Frontal cortex (tissue), 4 donors: Measurements from ENCODE around the gene SEZ6L. TPM values are rescaled to one million over a fixed set of nuclear protein-coding genes. Genes with fewer than 3 reads are reported as not detected.

Source experiments
- DNase-seq, 2 donors: peaks; one replicate each; pipeline ENCODE4 v3.0.0; 2012; ENCODE audit warnings: low spot score in 2 of 2
- FAIRE-seq: peaks from 2 replicates; lab custom pipeline; 2012; peaks lifted over from hg19 to GRCh38; lab: Jason Lieb, UNC
- total RNA-seq: library from RNA; depleted of rRNA; stranded (reverse); fragments of >200 nt; gene quantifications from one replicate; pipeline ENCODE4 v1.2.3, GENCODE V29; 2014
- donor health status: control.
- donor health status: control.
- donor health status: control.

Gene SEZ6L
- 51.8 TPM for total RNA-seq

DNA sequence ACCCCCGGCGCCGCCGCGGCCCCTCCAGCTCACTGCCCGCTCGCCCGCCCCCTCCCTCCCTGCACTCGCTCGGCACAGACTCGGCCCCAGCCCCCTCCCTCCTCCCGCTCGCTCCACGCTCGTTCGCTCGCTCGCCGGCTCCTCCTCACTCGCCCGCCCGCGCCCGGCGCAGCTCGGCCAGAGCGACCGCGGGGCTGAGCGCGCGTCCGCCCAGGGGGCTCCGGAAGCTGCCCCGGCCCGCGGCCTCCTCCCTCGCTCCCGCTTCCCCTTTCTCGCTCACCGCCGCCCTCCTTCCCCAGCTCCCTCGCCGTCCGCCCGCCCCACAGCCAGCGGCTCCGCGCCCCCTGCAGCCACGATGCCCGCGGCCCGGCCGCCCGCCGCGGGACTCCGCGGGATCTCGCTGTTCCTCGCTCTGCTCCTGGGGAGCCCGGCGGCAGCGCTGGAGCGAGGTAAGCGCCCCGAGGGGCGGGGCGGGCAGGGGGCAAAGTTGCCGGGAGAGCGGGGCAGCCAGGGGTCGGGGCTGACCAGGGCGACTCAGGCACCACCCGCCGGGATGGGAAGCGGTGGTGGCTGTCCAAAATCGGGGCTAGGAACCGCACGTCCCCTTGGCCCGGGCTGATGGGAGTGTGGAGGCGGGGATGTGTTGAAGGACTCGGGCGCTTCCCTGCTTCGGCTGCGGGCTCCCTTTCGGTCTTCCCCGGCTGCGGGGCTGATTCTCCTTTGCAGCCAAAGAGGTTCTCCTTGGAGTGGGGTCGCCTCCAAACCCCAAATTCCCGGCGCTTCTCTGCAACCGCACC is at the start of gene SEZ6L:
TSS of gene SEZ6L (plus strand) at position 148 of the 797 bp plus-strand sequence. CDS start at position 356, 208 bp downstream.
- FAIRE-seq (no peak), DNase-seq (peak; percentile 44 to 62)

- FAIRE-seq (no peak), DNase-seq (no peak)
Measured at GRCh38 chr22:26122920-26123468, 46.3 kb upstream of the SEZ6L start.

DNA sequence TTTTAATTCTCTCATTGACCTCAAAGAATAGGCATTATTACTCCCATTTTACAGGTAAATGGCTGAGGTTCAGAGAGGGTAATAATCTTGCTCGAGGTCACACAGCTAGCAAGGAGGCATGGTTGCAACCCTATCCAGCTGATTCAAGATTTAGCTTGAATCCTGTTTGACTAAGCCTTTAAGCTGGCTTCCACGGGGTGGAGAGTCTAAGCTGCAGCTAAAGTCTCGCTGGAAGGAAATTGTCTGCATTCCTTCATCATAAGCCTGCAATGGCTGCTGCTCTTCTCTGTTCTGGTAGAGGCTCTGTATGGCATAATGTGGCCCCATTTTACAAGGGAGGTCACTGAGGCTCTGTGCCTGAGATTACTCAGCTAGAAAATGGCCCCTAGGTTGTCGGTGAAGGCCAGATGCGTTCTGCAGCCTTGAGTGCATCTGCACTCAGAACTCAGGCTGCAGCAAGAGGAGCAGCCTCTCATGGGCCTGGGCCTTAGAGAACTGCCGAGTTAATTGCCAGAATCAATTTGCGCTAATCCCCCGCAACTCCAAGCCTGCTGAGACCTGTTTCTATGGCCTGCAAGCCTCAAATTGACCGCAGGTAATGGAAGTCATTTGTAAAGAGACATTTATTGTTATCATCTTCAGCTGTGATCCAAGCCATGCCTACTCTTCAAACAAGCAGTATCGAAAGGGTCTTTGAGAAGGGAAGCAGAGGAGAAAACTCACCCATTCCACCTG is 44.1 kb upstream of the SEZ6L start:
- no peak for DNase-seq
- no peak for FAIRE-seq

DNA sequence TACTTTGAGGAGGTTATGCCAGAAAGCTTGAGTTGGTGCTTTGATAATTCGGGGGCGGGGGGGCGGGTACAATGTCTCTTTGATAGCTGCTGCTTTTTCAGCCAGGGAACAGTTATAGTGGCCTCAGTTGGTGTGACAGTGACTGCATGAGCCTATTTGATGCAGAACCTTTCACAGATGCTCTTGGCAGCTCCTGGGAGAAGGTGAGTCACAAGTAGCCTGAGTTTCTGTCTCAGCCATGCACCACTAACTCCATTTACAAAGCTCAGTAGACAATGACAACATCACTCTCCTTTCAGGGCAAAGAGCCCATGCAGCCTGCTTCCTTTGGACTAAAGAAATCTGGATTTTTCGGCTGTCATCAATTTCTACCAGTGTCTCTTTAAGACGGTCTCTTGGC is 42.1 kb upstream of the SEZ6L start:
- no peak for DNase-seq
- FAIRE-seq = no peak

DNA sequence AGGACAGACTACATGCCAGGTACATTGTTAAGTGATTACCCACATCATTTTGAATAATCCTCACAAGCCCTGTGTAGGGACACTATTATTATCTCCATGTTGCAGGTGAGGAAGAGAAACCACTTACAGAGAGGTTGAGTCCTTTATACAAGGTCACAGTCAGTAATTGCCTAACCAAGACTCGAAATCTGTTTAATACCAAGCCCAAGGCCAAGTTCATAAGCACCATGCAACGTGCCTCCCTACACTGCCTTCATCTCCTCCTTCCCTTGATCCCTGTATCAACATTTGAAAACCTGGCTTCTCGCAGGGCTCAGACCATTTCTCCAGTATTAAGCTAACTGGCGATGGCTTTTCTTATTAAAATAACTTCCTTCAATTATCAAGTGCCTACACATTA is 41.7 kb upstream of the SEZ6L start:
- no peak for DNase-seq
- no peak for FAIRE-seq

DNA sequence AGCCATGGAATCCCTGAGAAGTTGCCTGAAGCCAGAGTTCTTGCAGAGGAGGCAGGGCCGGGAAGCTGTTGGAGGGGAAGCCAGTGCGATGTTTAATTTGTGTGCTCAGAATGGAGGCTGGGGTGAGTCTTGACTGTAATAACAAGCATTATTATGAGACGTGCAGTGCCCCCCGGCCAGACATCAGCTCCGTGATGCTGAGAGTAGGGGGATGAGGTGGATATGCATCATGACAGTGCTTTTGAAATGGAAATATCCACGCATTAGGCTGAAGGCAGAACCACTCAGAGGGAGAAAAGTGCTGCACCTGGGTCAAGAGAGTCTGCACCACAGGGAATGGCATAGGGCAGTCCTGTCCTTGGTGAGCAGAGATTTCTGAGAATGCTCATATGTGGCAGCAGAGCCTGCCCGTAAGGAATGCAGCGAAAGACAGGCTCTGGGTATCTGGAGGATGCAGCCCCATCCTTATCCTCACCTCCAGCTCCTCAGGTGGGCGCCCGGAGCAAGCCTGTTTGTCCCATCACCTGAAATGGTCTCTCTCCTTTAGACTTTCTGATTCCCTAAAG is 37.6 kb upstream of the SEZ6L start:
- DNase-seq = no peak
- FAIRE-seq = no peak

GRCh38 chr22:26134654-26135330 is 34.5 kb upstream of the SEZ6L start:
- FAIRE-seq (no peak), DNase-seq (no peak)

DNA sequence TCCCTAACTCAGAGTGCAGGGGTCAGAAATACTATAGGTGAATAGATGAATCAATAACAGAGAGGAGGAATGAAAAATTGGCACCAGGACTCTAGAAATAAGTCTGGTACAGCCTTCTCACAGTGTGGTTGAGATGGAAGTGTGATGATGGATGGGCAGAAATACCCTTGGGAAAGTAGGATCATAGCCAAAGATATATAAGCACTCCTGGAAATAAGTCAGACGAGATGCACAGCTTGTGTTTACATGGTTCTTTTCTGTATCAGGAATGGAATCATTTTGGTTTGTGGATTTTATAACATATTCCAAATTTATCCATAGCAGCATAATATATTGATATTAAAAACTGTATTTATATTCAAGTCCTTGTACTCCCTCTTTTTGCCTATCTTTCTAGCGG is 33.5 kb upstream of the SEZ6L start:
- FAIRE-seq (no peak), DNase-seq (no peak)

- DNase-seq = no peak
Measured at GRCh38 chr22:26139310-26139709, 30.0 kb upstream of the SEZ6L start.

DNA sequence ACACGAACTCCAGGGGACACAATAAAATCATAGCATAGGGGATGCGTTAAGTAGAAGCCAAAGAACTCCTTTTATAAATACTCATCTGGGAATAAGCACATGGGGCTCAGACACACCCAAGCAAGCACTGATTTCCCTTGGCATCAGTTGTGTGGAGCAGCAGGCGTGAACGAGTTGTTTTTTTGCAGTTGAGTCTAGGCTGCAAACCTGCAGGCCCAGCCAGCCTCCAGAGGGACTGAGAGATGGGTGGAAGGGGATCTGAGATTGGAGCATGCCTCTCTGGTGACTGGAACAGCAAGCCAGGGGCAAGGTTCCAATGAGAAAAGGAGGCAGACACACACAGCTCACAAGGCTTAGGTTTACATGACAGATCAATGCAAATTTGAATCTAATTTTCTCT is 27.4 kb upstream of the SEZ6L start:
- no peak for FAIRE-seq

More at GRCh38 chr22:26139310-26139709, 30.0 kb upstream of the SEZ6L start:
- no peak for FAIRE-seq

GRCh38 chr22:26143806-26144325 is 25.4 kb upstream of the SEZ6L start:
- FAIRE-seq (no peak), DNase-seq (no peak)

More for the DNA sequence above, 27.4 kb upstream of the SEZ6L start:
- no peak for DNase-seq

GRCh38 chr22:26159886-26160285 is 9.4 kb upstream of the SEZ6L start:
- FAIRE-seq (no peak), DNase-seq (no peak)

DNA sequence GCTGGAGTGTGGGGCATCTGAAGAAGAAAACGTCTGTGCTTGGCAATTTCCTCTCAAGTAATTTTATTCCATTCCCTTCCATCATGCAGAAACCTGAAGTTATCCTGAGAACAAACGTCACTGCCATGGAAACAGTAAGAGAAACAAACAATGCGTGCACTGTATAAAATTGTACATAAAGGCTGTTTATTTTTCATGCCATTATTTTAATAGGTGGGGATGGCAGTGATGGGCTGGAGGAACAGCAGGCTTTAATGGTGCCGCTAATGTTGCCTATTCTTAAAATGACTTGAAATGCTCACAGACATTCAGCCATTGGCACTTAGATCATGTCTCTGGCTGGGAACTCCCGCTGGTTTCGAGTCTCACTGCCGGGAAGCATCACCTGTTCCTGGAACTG is 7.5 kb upstream of the SEZ6L start:
- DNase-seq (no peak), FAIRE-seq (no peak)

DNA sequence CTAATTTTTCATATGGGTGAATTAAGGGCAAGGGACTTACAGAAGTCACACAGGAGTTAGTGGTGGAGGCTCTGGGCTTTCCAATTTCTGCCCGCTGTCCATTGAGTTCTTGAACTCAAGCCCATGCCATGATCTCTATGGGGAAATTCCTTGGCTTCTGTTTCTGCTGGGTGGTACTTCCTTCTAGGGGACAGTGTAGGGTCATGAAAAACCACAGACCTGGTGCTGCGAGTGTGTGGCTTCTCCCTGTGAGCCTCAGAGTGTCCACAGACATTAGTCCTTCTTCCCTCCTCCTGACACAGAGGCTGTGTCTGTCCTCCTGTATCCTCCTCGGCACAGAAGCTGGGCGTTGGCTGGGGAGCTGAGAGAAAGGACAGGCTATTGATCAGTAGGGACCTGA is 6.3 kb upstream of the SEZ6L start:
- DNase-seq (no peak), FAIRE-seq (no peak)

DNA sequence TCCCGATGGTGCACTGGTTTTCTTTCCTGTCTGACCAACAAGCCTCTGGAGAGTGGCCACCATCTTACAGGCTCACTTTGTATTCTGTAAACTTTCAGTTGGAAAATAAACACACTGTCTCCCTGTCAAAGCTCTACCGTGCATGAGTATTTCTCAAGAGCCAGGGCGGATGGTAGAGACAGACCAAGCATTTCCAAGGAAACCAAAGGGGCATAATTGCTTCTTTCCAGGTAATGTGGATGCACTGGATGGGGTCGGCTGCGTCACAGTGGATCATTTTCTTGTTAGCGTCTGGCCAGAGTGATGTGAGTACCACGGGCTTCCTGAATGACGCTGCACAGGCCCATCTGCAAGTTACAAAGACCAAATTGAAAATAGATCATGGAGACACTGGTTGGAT is 5.1 kb upstream of the SEZ6L start:
- FAIRE-seq = no peak
- DNase-seq = no peak

DNA sequence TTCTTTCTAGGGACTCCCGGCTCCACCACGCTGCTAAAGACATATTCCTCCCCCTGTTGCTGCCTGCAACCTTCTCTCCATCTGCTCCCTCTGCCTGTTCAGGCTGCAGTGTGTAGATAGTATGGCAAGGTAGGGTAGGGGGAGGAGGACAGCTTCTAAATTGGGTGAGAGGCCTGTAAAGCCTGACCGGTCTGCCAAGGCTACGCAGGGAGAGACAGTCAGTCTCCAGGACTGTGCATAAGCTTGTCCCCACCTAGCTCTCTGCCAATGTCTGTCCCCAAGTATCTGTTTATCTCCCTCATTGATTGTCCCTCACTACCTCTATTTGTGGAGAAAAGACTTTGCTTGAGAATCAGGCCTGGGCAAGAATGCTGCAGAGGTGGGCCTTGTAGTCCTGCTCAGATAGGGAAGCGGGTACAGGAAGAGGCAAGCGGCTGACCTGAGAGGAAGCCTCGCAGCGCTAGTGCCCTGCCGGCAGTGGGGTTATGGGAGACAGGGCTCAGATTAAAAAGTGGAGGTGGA is 871 bp upstream of the SEZ6L start:
- DNase-seq (no peak), FAIRE-seq (no peak)

DNA sequence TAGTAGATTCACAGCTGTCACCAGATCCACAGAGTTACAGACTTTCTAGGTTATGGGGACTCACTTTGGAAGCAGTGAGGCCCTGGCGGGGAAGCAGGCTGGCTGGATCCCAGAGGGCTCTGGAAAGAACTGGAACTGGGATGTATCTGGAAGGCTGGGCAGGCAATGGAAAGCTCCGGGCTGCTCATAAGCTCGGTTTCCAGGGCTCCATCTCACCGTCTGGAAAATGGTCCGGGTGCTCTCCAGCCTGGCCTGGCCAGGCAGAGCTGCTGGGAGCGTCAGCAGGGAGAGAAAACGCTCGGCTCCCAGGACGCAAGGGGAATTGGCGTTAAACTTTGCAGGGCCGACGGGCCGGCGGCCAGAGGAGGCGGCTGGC is 335 bp upstream of the SEZ6L start:
- no peak for DNase-seq
- FAIRE-seq = no peak

- DNase-seq (no peak), FAIRE-seq (no peak)
Measured at GRCh38 chr22:26170112-26170492, 840 bp downstream of the SEZ6L start.

DNA sequence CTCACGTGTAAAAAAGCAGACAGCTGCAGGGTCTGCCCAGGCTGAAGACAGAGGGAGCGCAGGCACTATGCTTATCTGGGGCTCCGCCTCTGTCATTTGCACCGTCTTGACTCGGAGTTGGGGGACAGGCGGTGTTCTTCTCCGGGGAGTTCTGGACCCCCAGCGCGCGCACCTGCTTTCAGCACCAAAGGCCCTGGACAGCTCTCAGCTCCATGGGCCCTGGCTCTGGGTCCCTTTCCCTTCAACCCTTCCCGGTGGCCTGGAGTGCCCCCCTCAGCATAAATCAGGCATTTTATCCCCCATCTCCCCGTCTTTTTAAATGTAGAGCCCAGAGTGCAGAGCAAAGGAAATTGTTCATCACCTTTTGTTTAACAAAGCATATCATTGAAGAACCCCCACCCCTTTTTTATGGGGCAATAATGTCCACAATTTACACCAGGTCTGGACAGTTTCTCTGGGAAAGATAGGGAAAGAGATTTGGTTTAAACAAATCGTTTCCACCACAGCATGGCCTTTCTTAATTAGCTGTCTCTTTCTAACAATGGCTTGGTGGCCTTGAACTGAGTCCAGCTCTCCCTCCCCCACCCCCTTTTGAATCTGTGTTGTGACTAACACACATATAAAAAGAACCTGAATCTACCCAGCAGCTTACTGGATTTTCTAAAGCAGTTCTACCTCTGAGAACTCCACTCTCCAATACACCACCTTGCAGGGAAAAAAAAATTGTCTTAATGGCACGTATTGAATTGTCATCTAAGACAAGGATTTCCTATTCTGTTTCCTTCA is 1.7 kb downstream of the SEZ6L start:
- no peak for DNase-seq
- no peak for FAIRE-seq
